Large intestine (tissue), 3 donors: Measurements from ENCODE around the gene POLG2. TPM values are rescaled to one million over a fixed set of nuclear protein-coding genes. Genes with fewer than 3 reads are reported as not detected.
"Not testable (repeated sequence)": the region's sequence is repeated elsewhere in the genome, so short reads cannot be mapped to it uniquely, and the experiment has no call there.

Experiments
- DNase-seq, 2 donors: peaks; one replicate each; pipeline versions ENCODE4 v3.0.0 to v3.0.0-alpha.2; 2013
- H3K27ac ChIP-seq: one replicate; pipeline ENCODE4 v1.5.1; 2013; ENCODE audit warnings: low read length
- H3K27me3 ChIP-seq: 2 replicates; pipeline ENCODE4 v1.6.1; 2013; ENCODE audit warnings: low read length; ENCODE audit not compliant: control insufficient read depth, insufficient read depth
- H3K36me3 ChIP-seq: 2 replicates; pipeline ENCODE4 v1.6.1; 2013; ENCODE audit warnings: low read length; ENCODE audit not compliant: control insufficient read depth, insufficient read depth
- H3K4me1 ChIP-seq: one replicate; pipeline ENCODE4 v1.6.1; 2013; ENCODE audit warnings: low read length; ENCODE audit not compliant: control insufficient read depth, insufficient read depth
- H3K4me3 ChIP-seq: one replicate; pipeline ENCODE4 v1.5.1; 2013; ENCODE audit warnings: low read length
- H3K9me3 ChIP-seq: one replicate; pipeline ENCODE4 v1.6.1; 2013; ENCODE audit warnings: mild to moderate bottlenecking, low read depth, low read length, moderate library complexity; ENCODE audit not compliant: control insufficient read depth
- WGBS: methylation state at CpG from one replicate; pipeline ENCODE4 v1.1.5; 2013; ENCODE audit warnings: low lambda C conversion rate; ENCODE audit not compliant: insufficient coverage; 5-methylcytosine and 5-hydroxymethylcytosine counted together
- polyA plus RNA-seq: library from polyadenylated mRNA; unstranded; fragments of 120-200 nt; gene quantifications from one replicate; pipeline ENCODE4 v1.2.1, GENCODE V29; 2013

Gene POLG2
- polyA plus RNA-seq, 1 donor, result 27.0 TPM

DNA sequence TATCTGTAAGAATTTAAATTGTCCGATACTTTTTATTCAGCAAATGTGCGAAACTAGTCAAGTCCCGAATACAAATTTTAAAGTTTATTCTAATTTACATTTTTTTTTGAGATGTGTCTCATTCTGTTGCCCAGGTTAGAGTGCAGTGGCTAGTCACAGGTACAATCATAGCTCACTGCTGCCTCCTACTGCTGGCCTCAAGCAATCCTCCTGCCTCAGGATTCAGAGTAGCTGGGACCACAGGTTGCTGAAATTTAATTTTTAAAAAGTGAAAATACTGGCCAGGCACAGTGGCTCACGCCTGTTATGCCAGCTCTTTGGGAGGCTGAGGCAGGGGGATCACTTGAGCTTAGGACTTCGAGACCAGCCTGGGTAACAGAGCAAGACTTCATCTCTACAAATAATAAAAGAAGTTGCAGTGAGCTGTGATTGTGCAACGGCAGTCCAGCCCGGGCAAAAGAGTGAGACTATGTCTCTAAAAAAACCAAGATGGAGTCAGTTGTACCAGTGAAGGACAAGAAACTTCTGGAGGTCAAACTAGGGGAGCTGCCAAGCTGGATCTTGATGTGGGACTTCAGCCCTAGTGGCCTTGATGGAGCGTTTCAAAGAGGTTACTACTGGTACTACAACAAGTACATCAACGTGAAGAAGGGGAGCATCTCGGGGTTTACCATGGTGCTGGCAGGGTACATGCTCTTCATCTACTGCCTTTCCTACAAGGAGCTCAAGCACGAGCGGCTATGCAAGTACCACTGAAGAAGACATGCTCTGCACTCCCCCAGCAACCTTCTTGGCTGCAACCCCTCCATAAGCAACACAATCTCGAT is 5.6 kb downstream of the POLG2 start:
- Histone ChIP-seq H3K4me3 (no peak overlapping the region), H3K27me3 (no peaks in the 10 kb centered on the region), H3K27ac (no peak overlapping the region), H3K9me3 (no peaks in the 10 kb centered on the region), H3K4me1 (no peaks in the 10 kb centered on the region), H3K36me3 (peaks cover 44% of the 10 kb centered on the region)
- 100% methylated on average over 4 of the region's 13 CpGs for WGBS
- no peak for DNase-seq

- no peak for DNase-seq
- Histone ChIP-seq H3K27me3 (no peaks in the 10 kb centered on the region), H3K4me1 (no peaks in the 10 kb centered on the region), H3K27ac (no peak overlapping the region), H3K4me3 (no peak overlapping the region), H3K36me3 (peaks cover 69% of the 10 kb centered on the region), H3K9me3 (no peaks in the 10 kb centered on the region)
- no CpG with 5 or more reads among the region's 2 CpGs for WGBS
Measured at GRCh38 chr17:64488301-64488700, 8.6 kb downstream of the POLG2 start.

GRCh38 chr17:64484380-64484779 is 12.5 kb downstream of the POLG2 start:
- Histone ChIP-seq H3K36me3 (peaks cover 54% of the 10 kb centered on the region), H3K27ac (no peak overlapping the region), H3K27me3 (no peaks in the 10 kb centered on the region), H3K4me1 (no peaks in the 10 kb centered on the region), H3K4me3 (no peak overlapping the region), H3K9me3 (no peaks in the 10 kb centered on the region)
- DNase-seq, result no peak
- no CpG with 5 or more reads among the region's 3 CpGs for WGBS

GRCh38 chr17:64480951-64481350 is 15.9 kb downstream of the POLG2 start:
- no peaks in the 10 kb centered on the region for H3K9me3 ChIP-seq
- no CpG with 5 or more reads among the region's 1 CpG for WGBS
- no peak overlapping the region for H3K27ac ChIP-seq
- no peaks in the 10 kb centered on the region for H3K4me1 ChIP-seq
- no peak overlapping the region for H3K4me3 ChIP-seq
- no peak for DNase-seq
- H3K27me3 ChIP-seq, result no peaks in the 10 kb centered on the region
- H3K36me3 ChIP-seq, result peaks cover 45% of the 10 kb centered on the region

GRCh38 chr17:64477849-64478248 is 19.0 kb downstream of the POLG2 start:
- Histone ChIP-seq H3K4me1 (no peaks in the 10 kb centered on the region), H3K27ac (no peak overlapping the region), H3K27me3 (no peaks in the 10 kb centered on the region), H3K36me3 (peaks cover 18% of the 10 kb centered on the region), H3K4me3 (no peak overlapping the region), H3K9me3 (no peaks in the 10 kb centered on the region)
- DNase-seq, result no peak
- WGBS, result 40% methylated on average over 1 of the region's 1 CpG

- DNase-seq, result no peak
- no peaks in the 10 kb centered on the region for H3K4me1 ChIP-seq
- no CpG with 5 or more reads among the region's 2 CpGs for WGBS
- H3K27ac ChIP-seq, result no peak overlapping the region
- H3K36me3 ChIP-seq, result peaks cover 2% of the 10 kb centered on the region
- no peaks in the 10 kb centered on the region for H3K27me3 ChIP-seq
- H3K9me3 ChIP-seq, result no peaks in the 10 kb centered on the region
- H3K4me3 ChIP-seq, result no peak overlapping the region
Measured at GRCh38 chr17:64472564-64472963, 24.3 kb downstream of the POLG2 start.

- no peaks in the 10 kb centered on the region for H3K36me3 ChIP-seq
Measured at GRCh38 chr17:64471440-64471839, 25.4 kb downstream of the POLG2 start.

DNA sequence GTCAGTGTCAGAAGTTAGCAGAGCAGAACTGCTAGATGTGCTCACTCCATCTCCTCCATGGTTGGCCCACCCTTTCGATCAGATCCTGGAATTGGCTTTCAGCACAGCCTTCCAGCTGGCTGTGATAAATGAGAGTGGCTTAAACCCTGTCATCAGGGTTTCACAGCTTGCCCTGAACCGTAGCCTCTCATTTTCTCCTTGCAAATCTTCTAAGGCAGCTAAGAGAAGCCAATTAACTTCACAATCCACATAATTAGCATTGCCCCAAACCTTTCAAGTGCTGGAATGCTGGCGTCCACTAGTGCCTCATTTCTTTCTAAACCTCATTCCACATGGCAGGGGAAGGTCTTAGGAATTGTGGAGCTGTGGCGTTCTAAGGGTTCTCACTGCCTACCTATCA is 26.2 kb downstream of the POLG2 start:
- Histone ChIP-seq H3K9me3 (no peaks in the 10 kb centered on the region), H3K36me3 (no peaks in the 10 kb centered on the region), H3K4me3 (no peak overlapping the region), H3K27me3 (no peaks in the 10 kb centered on the region), H3K4me1 (no peaks in the 10 kb centered on the region), H3K27ac (no peak overlapping the region)
- DNase-seq, result no peak
- WGBS, result no CpG with 5 or more reads among the region's 4 CpGs

More at GRCh38 chr17:64471440-64471839, 25.4 kb downstream of the POLG2 start:
- Histone ChIP-seq H3K4me3 (no peak overlapping the region), H3K4me1 (no peaks in the 10 kb centered on the region), H3K27me3 (no peaks in the 10 kb centered on the region), H3K9me3 (no peaks in the 10 kb centered on the region), H3K27ac (no peak overlapping the region)
- no peak for DNase-seq
- WGBS, result 100% methylated on average over 1 of the region's 3 CpGs

DNA sequence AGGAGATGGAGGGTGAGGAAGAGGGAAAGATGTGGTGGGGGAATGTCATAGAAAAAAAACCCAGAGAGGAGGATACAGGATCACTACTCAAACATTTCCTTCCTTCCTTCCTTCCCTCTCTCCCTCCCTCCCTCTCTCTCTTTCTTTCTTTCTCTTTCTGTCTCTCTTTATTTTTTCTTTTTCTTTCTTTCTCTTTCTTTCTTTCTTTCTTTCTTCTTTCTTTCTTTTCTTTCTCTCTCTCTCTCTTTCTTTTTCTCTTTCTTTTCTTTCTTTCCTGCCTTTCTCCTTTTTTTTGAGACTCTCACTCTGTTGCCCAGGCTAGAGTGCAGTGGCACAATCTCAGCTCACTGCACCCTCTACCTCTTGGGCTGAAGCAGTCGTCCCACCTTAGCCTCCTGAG is 30.0 kb downstream of the POLG2 start:
- H3K27me3 ChIP-seq, H3K4me3 ChIP-seq, H3K9me3 ChIP-seq, DNase-seq, H3K4me1 ChIP-seq, H3K27ac ChIP-seq, H3K36me3 ChIP-seq: not testable (repeated sequence)
- 60% methylated on average over 1 of the region's 1 CpG for WGBS

GRCh38 chr17:64466019-64466735 is 30.7 kb downstream of the POLG2 start:
- Histone ChIP-seq H3K4me1 (no peaks in the 10 kb centered on the region), H3K27me3 (no peaks in the 10 kb centered on the region), H3K27ac (no peak overlapping the region), H3K36me3 (no peaks in the 10 kb centered on the region), H3K9me3 (no peaks in the 10 kb centered on the region), H3K4me3 (no peak overlapping the region)
- WGBS, result no CpG with 5 or more reads among the region's 9 CpGs
- DNase-seq, result no peak
